Smooth muscle cell (in vitro differentiated cells): ENCODE data around the gene MXRA5. TPM values are rescaled to one million over a fixed set of nuclear protein-coding genes. Genes with fewer than 3 reads are reported as not detected.

ENCODE experiments used
- DNase-seq: peaks from one replicate; lab custom pipeline; 2025; ENCODE audit not compliant: unreplicated experiment; lab: John Stamatoyannopoulos, UW
- H2AFZ ChIP-seq: fragments of 200-600 bp; sonication (generic); 2 replicates; pipeline ENCODE4 v1.6.0; 2016; ENCODE audit warnings: antibody characterized with exemption, low read depth, mild to moderate bottlenecking
- H3F3A ChIP-seq: fragments of 200-600 bp; sonication (generic); 2 replicates; pipeline ENCODE4 v1.6.0; 2017; ENCODE audit warnings: antibody characterized with exemption, low read depth
- H3K27ac ChIP-seq: fragments of 200-600 bp; sonication (generic); 2 replicates; pipeline ENCODE4 v1.5.1; 2016; ENCODE audit warnings: low read depth, mild to moderate bottlenecking
- H3K27me3 ChIP-seq: fragments of 200-600 bp; sonication (generic); 2 replicates; pipeline ENCODE4 v1.6.1; 2016; ENCODE audit warnings: low read depth, mild to moderate bottlenecking
- H3K36me3 ChIP-seq: fragments of 200-600 bp; sonication (generic); 2 replicates; pipeline ENCODE4 v1.5.1; 2016; ENCODE audit warnings: low read depth
- H3K4me1 ChIP-seq: fragments of 200-600 bp; sonication (generic); 2 replicates; pipeline ENCODE4 v1.5.1; 2016; ENCODE audit warnings: low read depth
- H3K4me2 ChIP-seq: fragments of 200-600 bp; sonication (generic); 2 replicates; pipeline ENCODE4 v1.6.0; 2016; ENCODE audit warnings: mild to moderate bottlenecking
- H3K4me3 ChIP-seq: fragments of 200-600 bp; sonication (generic); 2 replicates; pipeline ENCODE4 v1.5.1; 2016; ENCODE audit warnings: mild to moderate bottlenecking
- H3K79me2 ChIP-seq: fragments of 200-600 bp; sonication (generic); 2 replicates; pipeline ENCODE4 v1.6.0; 2016; ENCODE audit warnings: low read depth, mild to moderate bottlenecking
- H3K9ac ChIP-seq: fragments of 200-600 bp; sonication (generic); 2 replicates; pipeline ENCODE4 v1.6.0; 2016; ENCODE audit warnings: low read depth
- H3K9me3 ChIP-seq: fragments of 200-600 bp; sonication (generic); replicated peaks from 2 replicates; pipeline ENCODE4 v1.5.1; 2016; ENCODE audit warnings: low read depth
- H4K20me1 ChIP-seq: fragments of 200-600 bp; sonication (generic); 2 replicates; pipeline ENCODE4 v1.6.0; 2016; ENCODE audit warnings: low read depth
- WGBS: methylation state at CpG from one replicate; pipeline ENCODE4 v1.1.7; 2016; ENCODE audit warnings: low lambda C conversion rate; 5-methylcytosine and 5-hydroxymethylcytosine counted together
- polyA plus RNA-seq: library from polyadenylated mRNA; unstranded; fragments of >200 nt; fragmentation: Nextera tagmentation; extraction: Ambion mirVana; gene quantifications from 2 replicates; pipeline ENCODE4 v1.2.1, GENCODE V29; 2016
- total RNA-seq: library from RNA; depleted of rRNA; stranded (reverse); fragments of >200 nt; gene quantifications from 2 replicates; pipeline ENCODE4 v1.2.3, GENCODE V29; 2014
- TF ChIP-seq, protein P1 (sequence below): fragments of 200-600 bp; sonication (generic); IDR thresholded peaks from 2 replicates; pipeline ENCODE4 v1.5.1; 2017; ENCODE audit warnings: borderline replicate concordance, mild to moderate bottlenecking, antibody characterized with exemption; ENCODE audit not compliant: insufficient read depth, poor library complexity, severe bottlenecking

MXRA5 gene
- total and polyA plus RNA-seq, 2 experiments from 2014 or later: 167 to 431 TPM

- Histone ChIP-seq H3K27me3 (no peaks in the 10 kb centered on the region), H3K9ac (no peak overlapping the region), H3K4me1 (no peaks in the 10 kb centered on the region), H3K9me3 (no peaks in the 10 kb centered on the region), H2AFZ (no peak overlapping the region), H3K79me2 (peaks cover 7% of the 10 kb centered on the region), H3K36me3 (peaks cover 3% of the 10 kb centered on the region), H3F3A (no peaks in the 10 kb centered on the region), H3K27ac (no peak overlapping the region), H3K4me3 (no peak overlapping the region), H3K4me2 (no peak overlapping the region), H4K20me1 (peaks cover 37% of the 10 kb centered on the region)
- WGBS: 84% methylated on average over 2 of the region's 2 CpGs
- no peak for DNase-seq
- TF ChIP-seq, protein P1, sequence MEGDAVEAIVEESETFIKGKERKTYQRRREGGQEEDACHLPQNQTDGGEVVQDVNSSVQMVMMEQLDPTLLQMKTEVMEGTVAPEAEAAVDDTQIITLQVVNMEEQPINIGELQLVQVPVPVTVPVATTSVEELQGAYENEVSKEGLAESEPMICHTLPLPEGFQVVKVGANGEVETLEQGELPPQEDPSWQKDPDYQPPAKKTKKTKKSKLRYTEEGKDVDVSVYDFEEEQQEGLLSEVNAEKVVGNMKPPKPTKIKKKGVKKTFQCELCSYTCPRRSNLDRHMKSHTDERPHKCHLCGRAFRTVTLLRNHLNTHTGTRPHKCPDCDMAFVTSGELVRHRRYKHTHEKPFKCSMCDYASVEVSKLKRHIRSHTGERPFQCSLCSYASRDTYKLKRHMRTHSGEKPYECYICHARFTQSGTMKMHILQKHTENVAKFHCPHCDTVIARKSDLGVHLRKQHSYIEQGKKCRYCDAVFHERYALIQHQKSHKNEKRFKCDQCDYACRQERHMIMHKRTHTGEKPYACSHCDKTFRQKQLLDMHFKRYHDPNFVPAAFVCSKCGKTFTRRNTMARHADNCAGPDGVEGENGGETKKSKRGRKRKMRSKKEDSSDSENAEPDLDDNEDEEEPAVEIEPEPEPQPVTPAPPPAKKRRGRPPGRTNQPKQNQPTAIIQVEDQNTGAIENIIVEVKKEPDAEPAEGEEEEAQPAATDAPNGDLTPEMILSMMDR: no peak
Observed at GRCh38 chrX:3312109-3312508, 34.3 kb downstream of the MXRA5 start.

GRCh38 chrX:3307881-3308280 lies 38.6 kb downstream of the MXRA5 start:
- TF ChIP-seq, protein P1: no peak
- Histone ChIP-seq H4K20me1 (peaks cover 21% of the 10 kb centered on the region), H3K4me1 (no peaks in the 10 kb centered on the region), H3K27me3 (no peaks in the 10 kb centered on the region), H3K9me3 (no peaks in the 10 kb centered on the region), H3K4me3 (no peak overlapping the region), H3K36me3 (no peaks in the 10 kb centered on the region), H3K27ac (peak overlapping the region; percentile 20), H3K9ac (no peak overlapping the region), H3F3A (no peaks in the 10 kb centered on the region), H3K79me2 (no peaks in the 10 kb centered on the region), H2AFZ (no peak overlapping the region), H3K4me2 (no peak overlapping the region)
- DNase-seq: no peak
- 46% methylated on average over 1 of the region's 1 CpG for WGBS

- Histone ChIP-seq H3K27ac (no peak overlapping the region), H3K79me2 (no peaks in the 10 kb centered on the region), H3K4me3 (no peak overlapping the region), H3K27me3 (no peaks in the 10 kb centered on the region), H3K4me1 (no peaks in the 10 kb centered on the region), H3F3A (no peaks in the 10 kb centered on the region), H3K9ac (no peak overlapping the region), H3K9me3 (no peaks in the 10 kb centered on the region), H2AFZ (no peak overlapping the region), H3K36me3 (no peaks in the 10 kb centered on the region), H4K20me1 (no peaks in the 10 kb centered on the region), H3K4me2 (no peak overlapping the region)
- WGBS: 50% methylated on average over 1 of the region's 1 CpG
- no peak for DNase-seq
- TF ChIP-seq, protein P1: no peak
Observed at GRCh38 chrX:3299636-3300035, 46.8 kb downstream of the MXRA5 start.

DNA sequence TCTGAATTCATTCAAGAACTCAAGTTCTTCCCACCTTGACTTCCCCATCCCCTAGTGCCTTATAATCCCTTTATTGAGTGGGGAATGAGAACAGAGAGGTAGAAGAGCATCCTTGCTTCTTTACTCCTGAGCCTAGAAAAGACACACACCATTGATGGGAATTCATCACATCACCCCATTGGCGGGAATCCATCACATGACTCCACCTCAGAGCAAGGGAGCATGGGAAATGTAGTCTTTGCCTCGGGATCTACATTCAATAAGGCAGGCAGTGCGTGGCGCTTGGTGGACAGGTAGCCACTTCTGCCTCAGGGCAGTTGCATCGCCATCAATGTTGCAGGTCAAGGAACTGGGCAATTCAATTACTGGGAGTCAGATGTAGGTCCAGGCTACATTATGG lies 50.7 kb downstream of the MXRA5 start:
- DNase-seq: no peak
- no peak overlapping the region for H3K27ac ChIP-seq
- H4K20me1 ChIP-seq: no peaks in the 10 kb centered on the region
- H3K4me2 ChIP-seq: no peak overlapping the region
- H3K4me1 ChIP-seq: no peaks in the 10 kb centered on the region
- H2AFZ ChIP-seq: no peak overlapping the region
- no peaks in the 10 kb centered on the region for H3K27me3 ChIP-seq
- no peaks in the 10 kb centered on the region for H3K79me2 ChIP-seq
- no peak overlapping the region for H3K9ac ChIP-seq
- H3K36me3 ChIP-seq: no peaks in the 10 kb centered on the region
- H3K4me3 ChIP-seq: no peak overlapping the region
- no peaks in the 10 kb centered on the region for H3K9me3 ChIP-seq
- no peaks in the 10 kb centered on the region for H3F3A ChIP-seq
- TF ChIP-seq, protein P1: no peak
- 45% methylated on average over 5 of the region's 5 CpGs for WGBS
